ENCODE data around the gene DNAJC16.
A peak's percentile ranks its signal among the peaks of the same experiment; 100 is the strongest.
"Not testable (repeated sequence)": the region's sequence is repeated elsewhere in the genome, so short reads cannot be mapped to it uniquely, and the experiment has no call there.

Gene DNAJC16

DNA sequence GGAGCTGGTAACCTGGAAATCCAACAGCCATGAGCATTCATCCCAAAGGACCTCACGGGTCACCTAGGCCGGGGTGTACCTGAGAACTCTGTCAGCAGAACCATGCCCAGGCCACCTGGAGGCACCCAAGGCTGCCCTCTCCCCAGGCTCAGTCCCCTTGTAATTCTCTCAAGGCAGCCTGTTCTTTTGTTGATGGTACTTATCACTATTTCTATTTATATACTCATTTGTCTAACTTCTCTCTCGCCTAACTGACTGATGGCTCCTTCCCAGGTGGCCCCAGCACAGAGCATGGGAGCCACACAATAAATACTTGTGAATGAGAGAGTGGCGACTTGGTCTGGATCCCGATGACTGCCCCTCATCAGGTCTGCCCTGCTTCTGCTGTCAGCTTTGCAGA lies 19.4 kb upstream of the DNAJC16 start:
- no peak for DNase-seq (ENCODE audit: low read depth)

DNA sequence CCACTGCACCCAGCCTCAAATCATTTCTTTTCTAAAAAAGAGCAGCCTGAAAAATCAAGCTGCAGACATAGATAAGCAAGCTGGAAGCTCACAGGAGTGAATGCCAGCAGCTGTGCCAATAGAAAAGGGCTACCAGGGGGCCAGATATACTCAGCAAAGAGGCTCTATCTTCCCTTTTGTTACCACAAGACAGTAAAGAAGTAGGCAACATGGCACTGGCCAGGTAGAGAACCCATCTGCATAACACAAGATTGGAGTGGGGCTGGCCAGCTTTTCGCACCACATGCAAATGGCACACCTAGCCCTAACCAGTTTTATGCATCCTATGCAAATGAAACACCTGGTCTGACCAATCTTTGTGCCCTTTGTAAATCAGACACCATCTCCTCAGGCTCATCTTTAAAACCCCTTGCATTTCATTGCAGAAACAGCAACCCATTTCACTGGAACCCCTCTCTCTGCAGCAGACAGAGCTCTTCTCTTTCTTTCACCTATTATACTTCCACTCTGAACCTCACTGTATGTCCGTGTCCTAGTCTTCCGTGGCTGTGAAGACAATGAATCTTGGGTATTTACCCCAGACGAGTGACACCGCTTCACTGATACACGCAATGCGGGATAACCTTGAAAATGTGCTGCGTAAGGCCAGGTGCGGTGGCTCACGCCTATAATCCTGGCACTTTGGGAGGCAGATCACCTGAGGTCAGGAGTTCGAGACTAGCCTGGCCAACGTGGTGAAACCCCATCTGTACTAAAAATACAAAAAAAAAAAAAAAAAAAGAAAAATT lies 17.8 kb upstream of the DNAJC16 start:
- DNase-seq (ENCODE audit: low read depth) = no peak

DNA sequence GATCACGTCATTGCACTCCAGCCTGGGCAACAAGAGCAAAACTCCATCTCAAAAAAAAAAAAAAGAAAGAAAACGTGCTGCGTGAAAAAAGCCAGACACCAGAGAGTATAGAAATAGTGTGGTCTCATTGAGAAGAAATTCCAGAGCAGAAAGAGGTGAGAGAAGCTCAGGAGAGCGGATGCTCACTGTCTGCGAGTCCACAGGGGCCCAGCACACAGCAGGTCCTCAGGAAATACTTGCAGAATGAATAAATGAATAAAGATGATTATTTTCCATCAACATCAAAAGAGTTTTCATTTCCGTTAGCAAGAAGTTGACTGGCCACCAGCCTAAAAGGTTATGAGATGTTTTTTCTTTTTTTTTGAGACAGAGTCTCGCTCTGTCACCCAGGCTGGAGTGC lies 17.1 kb upstream of the DNAJC16 start:
- no peak for DNase-seq (ENCODE audit: low read depth)

DNA sequence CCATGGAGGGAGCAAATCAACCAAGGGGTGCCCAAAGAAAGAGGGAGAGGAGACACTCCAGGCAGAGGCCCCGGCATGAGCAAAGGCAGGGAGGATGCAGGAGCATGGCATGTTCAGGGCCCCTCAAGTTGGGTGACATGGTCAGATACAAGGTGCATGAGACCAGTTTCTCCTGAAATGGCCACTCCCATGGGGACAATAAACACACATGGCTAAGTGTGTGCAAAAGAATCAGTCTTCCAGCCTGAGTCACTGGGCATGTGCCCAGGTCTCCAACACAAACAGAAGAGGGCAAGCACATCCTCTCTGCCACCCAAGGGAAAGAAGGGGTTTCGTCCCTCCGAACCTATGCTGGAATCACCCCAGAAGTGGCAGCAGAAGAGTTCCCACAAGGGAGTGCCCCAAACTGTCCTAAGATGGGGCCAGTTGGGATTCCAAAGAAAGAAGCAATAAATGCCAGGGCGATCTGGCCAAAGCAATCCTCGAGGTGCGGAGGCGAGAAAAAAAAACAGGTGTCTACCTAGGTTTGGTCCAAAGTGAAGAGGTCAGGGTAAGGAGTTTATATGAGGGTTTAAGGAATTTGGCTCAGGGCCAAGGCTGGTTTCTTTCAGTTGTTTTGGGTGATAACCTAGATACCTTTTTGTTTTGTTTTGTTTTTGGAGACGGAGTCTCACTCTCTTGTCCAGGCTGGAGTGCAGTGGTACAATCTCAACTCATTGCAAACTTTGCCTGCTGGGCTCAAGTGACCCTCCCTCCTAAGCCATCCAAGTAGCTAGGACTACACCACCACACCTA lies 15.8 kb upstream of the DNAJC16 start:
- DNase-seq (ENCODE audit: low read depth) = no peak

DNA sequence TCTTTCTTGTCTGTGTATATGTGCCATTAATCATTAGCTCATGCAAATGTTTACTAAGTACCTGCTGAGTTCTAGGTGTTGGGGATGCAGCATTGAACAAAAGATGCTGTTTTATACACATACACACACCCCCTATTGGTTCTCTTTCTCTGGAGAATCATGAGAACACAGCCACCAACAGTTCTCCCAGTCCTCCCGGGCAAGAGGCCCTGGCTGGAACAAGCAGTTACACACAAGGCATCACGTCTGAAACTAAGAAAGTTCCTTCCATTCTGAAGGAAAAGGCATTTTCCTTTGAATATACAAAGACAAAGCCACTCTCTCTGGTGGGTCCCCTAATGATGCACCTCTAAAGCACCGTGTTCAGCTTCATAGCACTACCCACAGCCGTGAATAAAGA lies 13.5 kb upstream of the DNAJC16 start:
- DNase-seq (ENCODE audit: low read depth) = no peak

DNA sequence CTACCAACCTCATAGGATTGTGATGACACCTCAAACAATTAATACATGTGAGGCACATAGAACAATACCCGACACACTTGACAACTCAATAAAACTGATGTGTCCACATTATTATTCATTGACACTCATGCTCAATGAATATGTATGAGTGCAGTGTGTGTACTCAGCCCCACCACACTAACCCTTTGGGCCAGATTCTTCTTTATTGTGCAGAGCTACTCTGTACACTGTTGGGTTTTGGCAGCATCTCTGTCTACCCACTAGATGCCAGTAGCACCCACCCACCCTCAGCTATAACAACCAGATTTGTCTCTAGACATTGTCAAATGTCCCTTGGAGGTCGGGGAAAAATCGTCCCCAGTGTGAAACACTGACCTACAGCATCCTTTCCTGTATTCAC lies 12.7 kb upstream of the DNAJC16 start:
- no peak for DNase-seq (ENCODE audit: low read depth)

DNA sequence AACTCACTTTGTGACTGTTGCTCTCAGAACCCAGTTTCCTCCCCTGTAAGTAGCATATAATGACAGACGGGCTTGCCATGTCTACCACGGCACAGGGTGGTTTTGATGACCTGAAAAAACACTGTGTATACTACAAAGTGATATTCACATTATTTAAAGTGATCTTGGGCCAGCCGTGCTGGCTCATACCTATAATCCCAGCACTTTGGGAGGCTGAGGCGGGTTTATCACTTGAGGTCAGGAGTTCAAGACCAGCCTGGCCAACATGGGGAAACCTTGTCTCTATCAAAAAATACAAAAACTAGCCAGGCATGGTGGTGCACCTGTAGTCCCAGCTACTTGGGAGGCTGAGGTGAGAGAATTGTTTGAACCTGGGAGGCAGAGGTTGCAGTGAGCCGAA lies 12.1 kb upstream of the DNAJC16 start:
- not testable (repeated sequence) for DNase-seq (ENCODE audit: low read depth)

DNA sequence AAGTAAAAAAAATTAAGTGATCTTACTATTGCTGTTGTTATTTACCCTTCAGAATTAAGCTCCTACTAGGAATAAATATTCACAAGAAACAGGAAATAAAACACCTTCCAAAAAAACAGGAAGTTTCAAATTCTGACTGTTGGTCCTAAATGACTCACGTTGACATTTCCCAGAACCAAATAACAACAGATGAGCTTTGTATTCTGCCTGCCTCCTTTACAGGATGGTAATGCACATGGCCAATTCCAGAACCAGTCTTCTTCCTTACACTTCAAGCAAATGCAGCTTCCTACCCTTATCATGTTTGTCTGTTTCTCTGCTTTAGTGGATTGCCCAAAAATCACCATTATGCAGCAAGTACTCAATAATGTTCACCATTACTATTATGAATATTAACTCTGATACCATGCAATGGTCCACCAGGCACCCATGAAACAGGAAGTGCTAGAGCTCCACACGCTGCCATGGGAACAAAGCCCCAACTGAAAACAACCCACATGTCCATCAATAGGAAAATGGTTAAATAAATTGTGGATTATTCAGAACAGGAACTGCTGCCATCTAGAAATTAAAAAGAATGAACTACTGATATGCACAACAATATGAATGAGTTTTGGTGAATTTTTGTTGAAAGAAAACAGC lies 11.5 kb upstream of the DNAJC16 start:
- no peak for DNase-seq (ENCODE audit: low read depth)

DNA sequence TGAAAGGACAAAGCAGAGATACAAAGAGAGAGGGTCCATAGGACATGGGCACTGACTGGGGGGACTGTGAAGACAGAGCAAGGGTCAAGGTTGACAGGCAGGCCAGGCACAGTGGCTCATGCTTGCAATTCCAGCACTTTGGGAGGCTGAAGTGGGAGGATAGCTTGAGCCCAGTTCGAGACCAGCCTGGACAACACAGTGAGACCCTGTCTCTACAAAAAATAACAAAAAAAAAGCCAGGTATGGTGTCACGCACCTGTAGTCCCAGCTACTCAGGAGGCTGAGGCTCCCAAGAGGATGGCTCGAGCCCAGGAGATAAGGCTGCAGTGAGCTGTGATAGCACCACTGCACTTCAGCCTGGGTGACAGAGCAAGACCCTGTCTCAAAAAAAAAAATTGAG lies 7.0 kb upstream of the DNAJC16 start:
- DNase-seq (ENCODE audit: low read depth) = no peak

DNA sequence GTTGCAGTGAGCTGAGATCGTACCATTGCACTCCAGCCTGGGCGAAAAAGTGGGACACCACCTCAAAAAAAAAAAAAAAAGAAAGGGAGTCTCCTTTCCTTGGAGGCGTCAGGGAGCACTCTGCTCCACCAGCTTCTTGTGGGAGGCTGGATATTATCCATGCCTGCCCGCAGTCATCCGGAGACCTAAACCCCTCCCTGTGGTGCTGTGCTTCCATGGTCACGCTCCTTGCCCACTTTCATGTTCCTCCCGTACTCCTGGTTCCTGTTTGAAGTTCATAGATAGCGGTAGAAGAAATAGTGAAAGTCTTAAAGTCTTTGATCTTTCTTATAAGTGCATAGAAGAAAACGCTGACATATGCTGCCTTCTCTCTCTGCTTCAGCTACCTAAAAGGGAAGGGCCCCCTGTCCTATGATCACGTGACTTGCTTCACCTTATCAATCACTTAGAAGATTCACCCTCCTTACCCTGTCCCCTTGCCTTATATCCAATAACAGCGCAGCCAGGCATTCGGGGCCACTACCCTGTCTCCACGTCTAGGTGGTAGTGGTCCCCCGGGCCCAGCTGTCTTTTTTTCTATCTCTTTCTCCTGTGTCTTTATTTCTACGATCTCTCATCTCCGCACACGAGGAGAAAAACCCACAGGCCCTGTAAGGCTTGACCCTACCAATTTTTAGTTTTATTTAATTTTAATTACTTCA lies 5.3 kb upstream of the DNAJC16 start:
- DNase-seq (ENCODE audit: low read depth) = not testable (repeated sequence)

DNA sequence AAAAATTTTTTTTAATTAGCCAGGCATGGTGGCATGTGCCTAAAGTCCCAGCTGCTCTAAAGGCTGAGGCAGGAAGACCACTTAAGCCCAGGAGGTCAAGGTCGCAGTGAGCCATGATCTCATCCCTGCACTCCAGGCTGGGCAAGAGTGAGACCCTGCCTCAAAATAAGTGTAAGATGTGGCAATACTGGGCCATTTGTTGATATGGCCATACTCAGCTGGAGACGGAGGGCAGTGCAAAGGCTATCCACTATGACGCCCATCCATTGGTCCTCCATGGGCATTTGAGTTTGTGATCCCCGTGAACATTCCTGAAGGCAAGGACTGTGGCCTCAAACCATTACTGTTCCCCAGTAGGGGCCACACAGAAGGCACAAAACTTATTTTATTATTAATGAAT lies 4.1 kb upstream of the DNAJC16 start:
- DNase-seq (ENCODE audit: low read depth) = no peak

DNA sequence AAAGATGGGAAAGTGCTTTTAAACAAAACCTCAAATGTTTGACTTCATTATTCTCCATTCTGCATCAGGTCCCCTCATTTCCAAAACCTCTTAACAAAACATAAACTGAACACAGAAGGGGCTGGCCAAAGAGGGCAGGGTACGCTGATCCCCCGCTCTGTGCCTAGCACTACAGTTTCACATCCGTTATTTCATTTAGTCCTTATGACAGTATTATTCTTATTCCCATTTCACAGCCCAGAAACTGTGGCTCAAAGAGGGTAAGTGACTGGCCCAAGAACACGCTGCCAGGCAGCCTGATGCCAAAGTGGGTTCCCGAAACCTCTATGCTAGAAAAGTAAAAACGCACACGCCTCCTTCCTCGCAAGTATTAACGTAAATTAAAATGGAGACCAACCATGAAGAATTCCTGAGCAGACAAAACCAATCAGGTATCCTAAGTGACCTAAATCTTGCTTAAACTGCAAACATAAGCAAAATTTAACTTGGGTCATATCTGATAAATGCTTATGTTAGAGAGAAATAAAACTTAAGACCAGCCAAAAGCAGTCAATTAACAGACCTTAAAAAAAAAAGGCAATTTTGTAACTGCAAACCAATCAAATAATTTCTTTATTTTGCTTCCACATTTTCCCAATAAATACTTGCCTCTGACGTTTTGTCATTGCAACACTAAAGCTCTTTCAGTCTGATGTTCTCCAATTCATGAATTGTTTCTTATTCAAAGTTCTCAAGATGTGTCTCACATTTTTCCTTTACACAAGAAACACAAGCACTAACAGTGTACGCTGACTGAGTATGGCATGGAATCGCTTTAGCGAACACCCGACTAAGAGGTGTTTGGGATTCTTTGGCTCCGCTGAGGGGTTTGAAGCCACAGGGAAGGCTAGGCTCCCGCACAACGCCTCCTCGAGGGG lies 3.3 kb upstream of the DNAJC16 start:
- DNase-seq (ENCODE audit: low read depth) = no peak

DNA sequence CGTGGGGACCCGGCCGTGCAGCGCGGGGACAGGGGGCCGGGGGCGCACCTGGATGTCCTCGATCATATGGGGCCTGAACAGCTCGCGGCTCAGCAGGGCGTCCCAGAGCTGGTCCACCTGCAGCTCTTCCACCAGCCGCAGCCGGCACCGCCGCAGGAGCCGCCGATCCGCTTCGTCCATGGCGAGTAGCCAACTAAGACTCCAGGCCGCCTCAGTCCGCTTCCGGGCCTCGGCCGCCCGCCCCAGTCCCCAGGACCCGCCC lies 2.7 kb upstream of the DNAJC16 start, which contains the start of gene CASP9:
CASP9 (minus strand) TSS at position 195 of the 262 bp plus-strand sequence; CDS start at position 180, 15 bp downstream.
- DNase-seq (ENCODE audit: low read depth) = no peak

DNA sequence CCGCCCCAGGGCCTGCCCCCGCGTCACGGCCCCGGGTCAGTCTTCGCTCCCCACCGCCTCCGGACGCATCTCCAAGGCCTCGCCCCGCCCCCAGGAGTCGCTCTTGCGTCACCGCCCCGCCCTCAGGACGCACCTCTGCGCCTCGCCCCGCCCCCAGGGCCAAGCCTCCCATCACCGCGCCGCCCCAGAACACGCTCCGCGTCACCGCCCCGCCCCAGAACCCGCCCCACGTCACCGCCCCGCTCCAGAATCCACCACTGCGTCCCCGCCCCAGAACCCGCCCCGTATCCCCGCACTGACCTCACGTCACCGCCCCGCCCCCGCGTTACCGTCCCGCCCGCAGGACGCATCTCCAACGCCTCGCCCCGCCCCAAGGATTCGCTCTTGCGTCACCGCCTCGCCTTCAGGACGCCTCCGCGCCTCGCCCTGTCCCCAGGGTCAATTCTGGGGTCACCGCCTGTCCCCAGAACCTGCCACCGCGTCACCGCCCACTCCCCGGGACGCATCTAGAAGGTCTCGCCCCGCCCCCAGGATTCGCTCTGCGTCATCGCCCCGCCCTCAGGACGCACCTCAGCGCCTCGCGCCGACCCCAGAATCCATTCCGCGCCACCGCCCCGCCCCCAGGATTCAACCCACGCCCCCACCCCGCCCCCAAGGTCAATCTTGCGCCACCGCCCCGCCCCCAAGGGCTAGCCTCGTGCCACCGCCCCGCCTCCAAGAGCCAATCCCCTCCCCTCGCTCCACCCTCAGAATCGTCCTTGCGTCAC lies 2.2 kb upstream of the DNAJC16 start:
- peak; percentile 59 for DNase-seq (ENCODE audit: low read depth)

DNA sequence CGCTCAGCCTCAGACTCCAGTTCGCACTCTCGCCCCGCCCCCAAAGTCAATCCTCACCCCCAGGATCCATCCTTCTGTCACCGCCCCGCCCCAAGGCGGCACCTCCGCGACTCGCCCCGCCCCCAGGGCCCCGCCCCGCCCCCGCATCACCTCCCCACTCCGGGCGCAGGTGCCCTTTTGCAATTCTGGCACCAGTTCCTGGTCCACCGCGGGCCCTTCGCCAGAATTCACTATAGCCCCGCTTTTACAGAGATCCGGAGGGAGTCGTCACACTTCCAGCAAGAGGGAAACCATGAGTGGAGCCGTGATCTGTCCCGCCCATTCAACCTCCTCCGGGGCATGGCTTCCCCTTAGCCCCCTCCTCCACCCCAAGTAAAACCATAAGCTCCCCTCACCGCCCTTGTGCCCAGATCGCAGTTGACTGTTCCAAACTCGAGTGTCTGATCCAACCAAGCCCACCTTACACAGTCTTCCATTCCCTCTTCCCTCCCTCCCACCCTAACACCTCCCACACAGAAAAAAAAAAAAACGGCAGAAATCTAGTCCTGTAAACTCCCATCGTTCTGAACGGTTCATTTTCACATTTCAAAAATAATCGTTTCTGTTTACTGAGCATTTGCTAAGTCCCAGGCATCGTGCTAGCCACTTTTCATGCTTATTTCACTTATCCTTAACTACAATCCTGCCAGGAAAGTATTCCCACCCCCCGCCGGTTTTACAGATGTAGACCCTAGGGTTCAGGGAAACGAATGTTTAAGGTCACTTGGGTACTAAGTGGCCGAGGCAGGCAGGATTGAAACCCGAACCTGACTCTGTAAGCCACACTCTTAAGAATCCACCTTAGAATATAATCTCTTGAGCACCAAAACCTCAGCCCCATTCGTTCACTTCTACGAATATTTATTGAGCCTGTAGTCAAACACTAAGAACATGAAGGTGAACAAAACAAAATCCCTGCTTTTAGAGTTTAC lies 1.3 kb upstream of the DNAJC16 start:
- peak; percentile 68 for DNase-seq (ENCODE audit: low read depth)

DNA sequence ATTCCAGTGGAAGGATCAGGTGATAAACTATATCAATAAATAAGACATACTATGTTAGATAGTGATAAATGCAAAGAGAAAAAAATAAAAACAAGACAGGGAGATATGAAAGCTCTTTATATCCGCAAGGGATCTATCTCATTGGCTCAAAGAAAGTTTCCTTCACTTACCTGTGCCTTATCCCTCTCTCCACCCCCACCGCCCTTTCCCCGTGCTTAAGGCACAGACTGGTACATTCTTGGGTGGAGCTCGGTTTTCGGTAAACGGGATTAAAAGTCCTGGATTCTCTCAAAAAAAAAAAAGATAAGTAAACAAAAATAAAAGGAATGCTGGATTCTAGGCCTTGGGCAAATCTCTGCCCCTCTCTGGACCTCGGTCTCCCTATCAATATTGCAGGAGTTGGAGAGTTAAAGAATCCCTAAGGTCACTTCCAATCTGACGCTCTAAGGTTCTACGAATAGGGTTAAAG lies 593 bp upstream of the DNAJC16 start:
- DNase-seq (ENCODE audit: low read depth) = no peak

DNA sequence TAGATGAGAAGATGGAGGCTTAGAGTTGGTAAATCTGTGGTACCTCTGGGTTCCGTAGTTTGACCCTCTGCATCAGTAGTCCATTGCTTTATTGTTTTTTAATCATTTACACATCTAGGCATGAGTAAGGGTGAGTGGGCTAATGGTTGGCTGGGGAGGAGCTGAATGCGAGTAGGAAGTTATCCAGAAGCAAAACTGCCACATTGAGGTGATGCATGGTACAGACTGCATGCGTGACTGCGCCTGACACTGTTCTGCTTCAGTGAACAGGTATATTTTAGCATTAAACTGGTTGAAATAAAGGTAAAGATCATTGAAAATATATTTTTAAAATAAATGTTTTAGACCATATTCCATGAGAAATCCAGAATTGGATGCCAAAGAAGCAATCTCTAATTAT lies 4.4 kb downstream of the DNAJC16 start:
- DNase-seq (ENCODE audit: low read depth) = no peak

DNA sequence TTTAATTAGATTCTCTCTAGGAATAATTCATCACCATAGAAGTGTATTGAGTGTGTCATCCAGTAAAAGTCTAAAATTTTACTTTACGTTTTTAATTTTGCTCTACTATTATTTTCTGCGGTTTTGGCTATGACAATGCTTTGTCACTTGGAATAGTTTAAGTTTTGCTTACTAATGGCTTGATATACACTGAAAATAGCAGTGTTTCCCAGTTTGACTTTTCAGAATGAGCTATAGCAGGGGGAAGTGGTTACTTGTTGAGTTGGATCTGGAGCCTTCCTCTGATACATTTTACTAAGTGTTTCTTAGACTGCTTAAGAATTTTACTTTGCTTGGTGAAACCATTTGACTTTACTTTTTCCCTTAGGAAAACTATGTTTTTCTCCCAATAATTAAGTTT lies 5.0 kb downstream of the DNAJC16 start:
- no peak for DNase-seq (ENCODE audit: low read depth)

DNA sequence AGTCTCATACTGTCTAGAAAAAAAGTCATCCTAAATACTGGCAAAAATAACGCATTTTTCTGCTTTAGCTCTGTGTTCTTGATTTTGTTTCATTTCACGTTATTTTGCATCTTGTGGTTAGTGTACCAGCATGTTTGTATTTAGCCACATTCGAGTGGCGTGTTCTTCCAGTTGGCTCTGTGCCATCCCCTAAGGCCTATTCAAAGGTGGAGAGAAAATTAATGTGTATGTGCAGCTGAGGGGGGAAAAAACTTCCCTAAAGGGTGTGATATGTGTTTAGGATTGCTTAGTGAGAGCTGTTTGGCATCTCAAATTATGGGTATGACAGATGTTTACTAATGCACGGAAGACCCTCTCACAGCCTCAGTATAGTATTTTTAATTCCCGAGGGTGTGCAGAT lies 12.1 kb downstream of the DNAJC16 start:
- DNase-seq (ENCODE audit: low read depth) = no peak
